Fibroblast of villous mesenchyme (primary cell): ENCODE results near the gene DNALI1. TPM values are rescaled to one million over a fixed set of nuclear protein-coding genes. Genes with fewer than 3 reads are reported as not detected.

Source experiments
- DNase-seq: peaks from one replicate; pipeline ENCODE4 v3.0.0-alpha.2; 2010; ENCODE audit warnings: low read depth
- H3K4me3 ChIP-seq: 2 replicates; pipeline ENCODE4 v1.5.1; 2011; ENCODE audit warnings: low read depth, mild to moderate bottlenecking, low read length
- small RNA-seq: library from RNA; depleted of rRNA; stranded (forward); fragments of <200 nt; gene quantifications from one replicate; pipeline ENCODE3, GENCODE V24; 2012
- total RNA-seq: library from RNA; depleted of rRNA; stranded (reverse); fragments of >200 nt; gene quantifications from 2 replicates; pipeline ENCODE4 v1.2.3, GENCODE V29; 2012
- TF ChIP-seq, protein P1 (sequence below): IDR thresholded peaks from 2 replicates; pipeline ENCODE4 v1.5.1; 2012; ENCODE audit warnings: low read depth, mild to moderate bottlenecking, low read length; ENCODE audit not compliant: insufficient read depth

Gene DNALI1
- total RNA-seq, 1 donor, result 7.3 TPM

- H3K4me3 ChIP-seq, result peak overlapping the region; percentile 10
- TF ChIP-seq, protein P1, sequence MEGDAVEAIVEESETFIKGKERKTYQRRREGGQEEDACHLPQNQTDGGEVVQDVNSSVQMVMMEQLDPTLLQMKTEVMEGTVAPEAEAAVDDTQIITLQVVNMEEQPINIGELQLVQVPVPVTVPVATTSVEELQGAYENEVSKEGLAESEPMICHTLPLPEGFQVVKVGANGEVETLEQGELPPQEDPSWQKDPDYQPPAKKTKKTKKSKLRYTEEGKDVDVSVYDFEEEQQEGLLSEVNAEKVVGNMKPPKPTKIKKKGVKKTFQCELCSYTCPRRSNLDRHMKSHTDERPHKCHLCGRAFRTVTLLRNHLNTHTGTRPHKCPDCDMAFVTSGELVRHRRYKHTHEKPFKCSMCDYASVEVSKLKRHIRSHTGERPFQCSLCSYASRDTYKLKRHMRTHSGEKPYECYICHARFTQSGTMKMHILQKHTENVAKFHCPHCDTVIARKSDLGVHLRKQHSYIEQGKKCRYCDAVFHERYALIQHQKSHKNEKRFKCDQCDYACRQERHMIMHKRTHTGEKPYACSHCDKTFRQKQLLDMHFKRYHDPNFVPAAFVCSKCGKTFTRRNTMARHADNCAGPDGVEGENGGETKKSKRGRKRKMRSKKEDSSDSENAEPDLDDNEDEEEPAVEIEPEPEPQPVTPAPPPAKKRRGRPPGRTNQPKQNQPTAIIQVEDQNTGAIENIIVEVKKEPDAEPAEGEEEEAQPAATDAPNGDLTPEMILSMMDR, result no peak
- peak; percentile 74 for DNase-seq
Measured at GRCh38 chr1:37606481-37607263, 49.9 kb downstream of the DNALI1 start.

- TF ChIP-seq, protein P1, result no peak
- no peak overlapping the region for H3K4me3 ChIP-seq
- DNase-seq, result no peak
Measured at GRCh38 chr1:37609002-37609401, 52.3 kb downstream of the DNALI1 start.

DNA sequence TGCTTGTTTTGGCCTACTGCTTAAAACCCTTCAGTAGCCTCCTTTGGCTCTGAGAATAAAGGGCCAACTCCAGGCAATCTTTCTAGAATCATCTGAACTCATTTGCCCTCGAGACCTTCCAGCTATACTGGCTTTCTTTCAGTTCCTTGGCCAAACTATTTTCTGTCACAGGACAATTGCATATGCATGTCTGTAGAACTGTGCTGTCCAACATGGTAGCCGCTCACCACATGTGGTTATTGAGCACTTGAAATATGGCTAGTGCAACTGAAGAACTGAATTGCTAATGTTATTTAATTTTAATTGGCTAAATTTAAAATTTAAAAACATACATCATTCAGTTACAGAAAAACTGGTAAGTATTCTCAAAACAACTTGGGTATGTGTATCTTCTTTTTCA lies 53.3 kb downstream of the DNALI1 start:
- no peak for DNase-seq
- TF ChIP-seq, protein P1, result no peak

GRCh38 chr1:37612186-37612585 lies 55.4 kb downstream of the DNALI1 start:
- TF ChIP-seq, protein P1, result no peak
- no peak for DNase-seq
- no peak overlapping the region for H3K4me3 ChIP-seq

More for the DNA sequence above, 53.3 kb downstream of the DNALI1 start:
- H3K4me3 ChIP-seq, result no peak overlapping the region

DNA sequence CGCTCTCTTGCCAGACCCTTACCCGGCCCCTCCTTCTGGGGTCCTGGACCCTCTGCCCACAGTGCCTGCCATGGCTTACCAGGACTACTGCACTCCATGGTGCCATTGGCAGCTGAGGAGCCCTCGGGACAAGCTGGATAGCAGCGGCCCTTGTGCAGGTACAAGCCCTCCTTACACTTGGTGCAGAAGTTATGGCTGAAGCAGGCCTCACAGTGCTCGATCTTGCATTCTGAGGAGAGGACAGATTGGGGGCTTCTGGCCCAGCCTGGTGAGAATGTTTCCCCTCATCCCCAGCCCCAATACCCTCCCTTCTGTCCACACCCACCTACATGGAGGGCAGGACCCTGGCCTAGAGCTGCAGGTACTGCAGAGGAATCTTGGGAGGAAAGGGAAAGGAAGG lies 57.4 kb downstream of the DNALI1 start:
- no peak for DNase-seq
- H3K4me3 ChIP-seq, result no peak overlapping the region
- TF ChIP-seq, protein P1, result no peak

DNA sequence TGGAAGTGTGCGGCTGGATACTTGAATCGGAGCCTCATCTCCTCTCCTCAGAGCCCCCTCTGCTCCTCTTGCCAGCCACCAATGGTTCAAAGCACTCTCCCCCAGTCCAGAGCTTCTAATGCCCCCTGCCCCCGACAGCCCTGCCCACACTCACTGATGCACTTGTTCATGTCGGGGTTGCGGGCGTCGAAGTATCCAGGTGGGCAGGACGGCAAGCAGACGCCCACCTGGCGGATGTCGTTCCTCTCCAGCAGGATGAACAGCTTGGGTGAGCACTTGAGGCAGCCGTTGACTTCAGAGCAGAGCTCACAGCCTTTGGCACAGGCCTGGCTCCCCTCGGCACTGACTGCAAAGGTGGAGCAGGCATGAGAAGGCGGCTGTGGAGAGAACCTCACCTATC lies 59.6 kb downstream of the DNALI1 start:
- no peak for DNase-seq
- TF ChIP-seq, protein P1, result no peak
- H3K4me3 ChIP-seq, result no peak overlapping the region

Small RNA genes within 50 kb of the gene (small RNA-seq; reads per million reads assigned to genes)
- gene AL034379.1, result not detected

Other genes with a start within 250 kb of the DNALI1 start
- 21.6 and 38.9 TPM in 2 replicates for gene ZC3H12A, start 82.4 kb upstream of the DNALI1 start, total RNA-seq
- gene MEAF6, start 42.2 kb upstream of the DNALI1 start, total RNA-seq, result 54.8 and 60.9 TPM in 2 replicates
- 9.5 and 11.6 TPM in 2 replicates for gene SNIP1, start 2.6 kb upstream of the DNALI1 start, total RNA-seq
- gene GNL2, start 39.0 kb downstream of the DNALI1 start, total RNA-seq, result 77.7 and 85.4 TPM in 2 replicates
- gene RSPO1, start 78.0 kb downstream of the DNALI1 start, total RNA-seq, result not detected in 2 replicates
- 6.1 and 14.2 TPM in 2 replicates for gene CDCA8, start 135.6 kb downstream of the DNALI1 start, total RNA-seq
- gene EPHA10, start 208.2 kb downstream of the DNALI1 start, total RNA-seq, result under 0.01 TPM in 1 of 2 replicates, not detected in the other
- 0.43 and 0.97 TPM in 2 replicates for gene MANEAL, start 236.9 kb downstream of the DNALI1 start, total RNA-seq